Left cardiac atrium (tissue), 4 donors: Measurements from ENCODE around the gene CKAP2L. TPM values are rescaled to one million over a fixed set of nuclear protein-coding genes. Genes with fewer than 3 reads are reported as not detected.

Source experiments
- ATAC-seq, 2 donors: fragments of 200-7000 bp; cut with Tn5 transposase; one replicate each; pipeline ENCODE4 v1.9.1; 2020; ENCODE audit warnings: mild to moderate bottlenecking in 2 of 2, moderate library complexity in 2 of 2
- DNase-seq: peaks from one replicate; pipeline ENCODE4 v3.0.0-alpha.2; 2020
- intact Hi-C, 2 donors: fragments of 100-400 bp; cut with DNase I; formaldehyde crosslinking; loops; one replicate each; pipeline versions ENCODE4 v1.14.1 to v1.15.1; 2022 to 2023
- long read RNA-seq: library from polyadenylated mRNA; unstranded; transcript quantifications from one replicate; pipeline ENCODE4 v2.0.0, GENCODE V29; 2021
- total RNA-seq, 2 donors: library from RNA; stranded (reverse); fragmentation: NEBNext Ultra II Directional; extraction: Animal tissue kit (Norgen Biotek cat#: 25700); gene quantifications; one replicate each; pipeline ENCODE4 v1.2.1, GENCODE V29; 2021
- donor health status: DM: no; HTN: yes; CAD: no.
- donor health status: DM: no; HTN: yes; CAD: no; lungs with severe emphysema.
- donor health status: DM: yes; HTN: yes; CAD: no.
- donor health status: Dilated cardiomyopathy.

Gene CKAP2L, protein sequence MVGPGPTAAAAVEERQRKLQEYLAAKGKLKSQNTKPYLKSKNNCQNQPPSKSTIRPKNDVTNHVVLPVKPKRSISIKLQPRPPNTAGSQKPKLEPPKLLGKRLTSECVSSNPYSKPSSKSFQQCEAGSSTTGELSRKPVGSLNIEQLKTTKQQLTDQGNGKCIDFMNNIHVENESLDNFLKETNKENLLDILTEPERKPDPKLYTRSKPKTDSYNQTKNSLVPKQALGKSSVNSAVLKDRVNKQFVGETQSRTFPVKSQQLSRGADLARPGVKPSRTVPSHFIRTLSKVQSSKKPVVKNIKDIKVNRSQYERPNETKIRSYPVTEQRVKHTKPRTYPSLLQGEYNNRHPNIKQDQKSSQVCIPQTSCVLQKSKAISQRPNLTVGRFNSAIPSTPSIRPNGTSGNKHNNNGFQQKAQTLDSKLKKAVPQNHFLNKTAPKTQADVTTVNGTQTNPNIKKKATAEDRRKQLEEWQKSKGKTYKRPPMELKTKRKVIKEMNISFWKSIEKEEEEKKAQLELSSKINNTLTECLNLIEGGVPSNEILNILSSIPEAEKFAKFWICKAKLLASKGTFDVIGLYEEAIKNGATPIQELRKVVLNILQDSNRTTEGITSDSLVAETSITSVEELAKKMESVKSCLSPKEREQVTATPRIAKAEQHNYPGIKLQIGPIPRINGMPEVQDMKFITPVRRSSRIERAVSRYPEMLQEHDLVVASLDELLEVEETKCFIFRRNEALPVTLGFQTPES
- total RNA-seq, result under 1 TPM; 0.05 to 0.68 TPM
- long read RNA-seq, result 0 reads

DNA sequence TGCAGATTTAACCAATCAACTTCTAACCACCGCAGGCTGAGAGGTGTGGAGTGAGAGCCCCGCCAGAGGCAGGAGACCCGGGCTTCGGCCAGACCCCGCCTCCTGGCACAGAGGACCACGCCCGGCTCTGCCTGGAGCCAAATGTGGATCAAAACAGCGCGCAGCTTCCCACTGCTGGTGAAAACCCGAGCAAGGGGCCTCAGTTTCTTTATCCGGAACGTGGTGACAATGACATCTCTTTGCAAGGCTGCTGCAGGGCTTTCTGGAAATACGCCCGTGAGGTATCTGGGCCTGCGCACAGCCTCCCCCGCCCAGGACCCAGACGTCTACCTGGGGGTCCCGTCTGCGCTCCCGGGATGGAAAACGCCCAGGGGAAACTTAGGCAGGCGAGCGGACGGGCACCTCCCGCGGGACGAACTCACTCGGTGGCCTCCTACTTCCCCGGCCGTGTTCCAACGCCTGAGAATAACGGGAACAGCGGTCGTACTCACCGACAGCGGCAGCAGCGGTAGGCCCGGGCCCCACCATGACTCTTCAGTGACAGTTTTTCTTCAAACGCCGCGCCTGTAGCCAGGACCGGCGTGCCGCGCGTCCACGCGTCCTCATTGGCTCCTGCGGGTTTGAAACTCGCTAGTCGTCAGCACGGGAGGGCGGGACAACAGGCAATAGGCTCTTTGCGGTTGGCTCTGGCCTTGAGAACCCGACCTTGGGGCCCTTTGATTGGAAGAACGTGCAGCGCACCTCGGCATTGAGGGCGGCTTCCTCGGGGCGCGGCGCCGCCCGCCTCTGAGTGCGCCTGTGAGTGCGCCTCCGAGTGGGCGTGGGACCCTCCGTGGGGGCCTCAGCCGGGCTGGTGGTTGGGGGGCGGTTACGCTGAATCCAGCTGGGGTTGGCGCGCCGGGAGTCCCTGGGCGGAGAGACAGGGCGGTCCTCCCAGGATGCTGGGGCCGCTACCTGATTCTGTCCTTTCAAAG, at the start of gene CKAP2L:
Gene CKAP2L (minus strand): TSS at position 539 of the 974 bp plus-strand sequence. CDS start 11 bp downstream, at position 528.
- intact Hi-C loops, result no loop called here
- ATAC-seq (peak; percentile 100), DNase-seq (peak; percentile 97)

DNA sequence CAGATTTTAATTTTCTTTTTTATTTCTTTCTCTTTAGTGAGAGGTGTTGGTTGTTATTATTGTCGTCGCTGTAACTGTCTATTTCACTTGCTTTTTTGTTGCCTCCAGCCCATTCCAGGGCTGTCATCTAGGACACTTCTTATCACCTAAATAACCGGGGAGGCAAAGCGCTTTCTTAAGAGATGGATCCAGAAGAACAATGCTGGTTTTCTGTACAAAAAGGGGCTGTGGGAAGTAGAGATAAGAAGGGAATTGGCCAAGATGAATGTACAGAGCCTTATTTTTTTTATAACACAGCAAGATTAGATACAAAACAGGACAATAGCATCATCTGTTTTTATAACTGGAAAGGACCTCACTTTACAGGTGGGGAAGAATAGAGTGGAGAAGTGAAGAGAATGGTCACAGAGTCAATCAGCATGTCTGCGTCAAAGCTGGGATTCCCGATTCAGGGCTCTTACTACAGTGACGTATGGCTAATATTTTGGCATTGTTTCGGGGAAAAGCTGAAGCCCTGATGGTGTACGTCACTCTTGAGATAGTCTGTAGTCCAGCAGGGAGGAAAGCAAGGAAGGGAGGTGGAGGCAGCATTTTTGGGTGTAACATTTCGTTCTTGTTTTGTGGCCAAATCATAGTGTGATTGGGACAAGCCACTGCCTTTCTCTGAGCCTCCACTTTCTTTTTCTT, 49.0 kb upstream of the CKAP2L start:
- intact Hi-C loops, result no loop called here
- DNase-seq, result no peak
- ATAC-seq, result no peak

DNA sequence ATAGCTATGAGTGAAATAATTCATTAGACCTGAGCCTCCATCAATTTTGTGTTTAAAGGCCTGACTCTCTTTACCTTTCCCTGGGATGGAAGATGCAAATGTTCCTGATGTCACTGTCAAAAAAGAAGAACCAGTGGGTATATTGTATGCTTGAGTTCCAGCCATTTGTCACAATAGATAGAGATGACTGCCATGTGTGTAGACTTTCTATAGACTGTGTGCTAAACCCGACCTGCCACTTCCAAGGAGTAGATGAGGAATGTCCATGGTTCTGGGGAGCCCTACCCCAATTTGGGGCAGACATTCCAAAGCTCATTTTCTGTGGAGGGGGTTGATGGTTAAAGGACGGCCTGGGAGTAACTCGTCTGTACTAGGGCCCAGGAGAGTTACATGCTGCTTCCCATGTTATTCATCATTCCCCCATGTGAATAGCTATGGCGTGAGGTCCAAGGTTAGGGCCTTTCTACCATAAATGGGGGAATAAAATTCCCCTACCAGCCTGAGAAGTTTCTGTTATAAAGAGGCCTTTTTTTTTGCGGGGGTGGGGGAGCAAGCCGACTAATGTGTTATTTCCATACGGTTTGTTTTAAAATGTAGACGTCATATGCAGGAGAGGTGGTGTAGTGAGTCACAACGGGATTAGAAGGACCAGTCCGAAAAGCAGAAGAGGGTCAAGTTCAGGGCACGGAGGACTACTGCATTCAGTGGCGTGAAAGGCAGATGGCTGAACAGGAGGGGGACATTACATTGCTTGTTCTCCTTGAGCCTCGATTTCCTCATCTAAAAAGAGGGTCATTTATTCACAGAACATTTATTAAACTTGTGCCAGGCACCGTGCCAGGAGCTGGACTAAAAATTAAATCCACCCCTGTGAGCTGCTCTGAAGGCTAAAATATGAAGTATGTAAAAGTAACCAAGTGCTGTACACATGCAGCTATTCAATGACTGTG, 48.2 kb upstream of the CKAP2L start:
- intact Hi-C loops, result no loop called here
- DNase-seq (no peak), ATAC-seq (peak in 1 of 2 donors; percentile 21)

DNA sequence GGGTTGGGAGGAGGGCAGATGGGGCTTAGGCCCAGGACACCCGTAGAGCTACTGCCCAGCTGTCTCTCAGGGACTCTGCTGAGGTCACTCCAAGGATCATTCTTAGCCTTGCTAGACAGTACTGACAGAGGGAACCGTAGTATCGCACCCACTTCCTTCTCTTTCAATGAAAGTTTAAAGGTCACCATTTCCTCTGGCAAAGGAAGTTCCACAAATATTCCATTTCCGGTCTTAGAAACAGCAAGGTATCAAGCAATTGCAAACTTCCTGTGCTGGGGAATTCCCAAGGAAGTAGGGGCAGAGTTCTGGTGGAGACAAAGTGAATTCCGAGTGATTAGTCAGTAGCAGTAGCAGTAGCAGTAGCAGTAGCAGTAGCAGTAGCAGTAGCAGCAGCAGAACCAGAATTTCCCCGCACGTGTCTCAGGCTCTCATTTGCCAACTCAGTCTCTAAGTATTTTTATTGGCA, 47.5 kb upstream of the CKAP2L start:
- peak; percentile 85 to 86 for ATAC-seq
- peak; percentile 38 for DNase-seq
- intact Hi-C loops, result no loop called here

DNA sequence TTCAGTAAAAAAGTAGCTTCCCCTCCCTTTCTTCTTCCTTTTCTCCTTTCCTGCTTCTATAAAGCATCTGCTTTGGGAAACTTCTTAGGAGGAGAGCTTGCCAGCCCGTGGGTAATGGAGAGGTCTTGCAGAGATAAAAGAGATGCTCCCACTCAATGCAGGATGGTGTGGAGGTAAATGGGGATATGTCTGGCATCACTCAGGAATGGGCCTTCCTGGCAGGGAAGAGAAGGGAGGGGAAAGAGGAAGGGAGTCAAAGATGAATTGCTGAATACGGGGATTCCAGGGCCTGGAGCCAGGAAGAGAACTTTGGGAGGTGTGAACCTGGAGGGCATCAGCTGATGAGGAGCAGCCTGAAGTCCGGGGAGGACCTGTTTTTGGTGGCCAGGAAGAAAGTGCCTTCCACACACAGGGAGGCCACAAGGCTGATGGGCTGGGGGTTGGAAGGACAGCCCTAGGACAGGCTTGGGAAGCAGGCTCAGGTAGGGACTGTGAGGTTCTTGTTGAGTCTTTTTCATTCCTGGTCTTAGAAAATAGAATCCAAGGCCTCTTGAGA, 46.9 kb upstream of the CKAP2L start:
- ATAC-seq, result peak; percentile 12 to 48
- DNase-seq, result no peak
- intact Hi-C loops, result no loop called here

DNA sequence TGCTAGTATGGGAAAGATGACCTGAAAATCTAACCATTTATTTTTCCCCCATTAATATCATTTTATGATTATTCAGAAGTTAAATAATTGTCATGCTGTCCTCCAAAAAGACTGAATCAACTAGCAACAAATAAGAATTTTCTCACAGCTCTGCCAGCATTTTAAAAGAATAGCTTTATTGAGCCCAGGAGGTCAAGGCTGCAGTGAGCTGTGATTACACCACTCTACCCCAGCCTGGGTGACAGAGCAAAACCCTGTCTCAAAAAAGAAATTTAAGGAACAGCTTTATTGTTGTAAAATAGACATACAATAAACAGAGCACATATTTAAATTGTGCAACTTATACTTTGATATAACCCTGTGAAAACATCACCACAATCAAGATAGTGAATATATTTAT, 44.7 kb upstream of the CKAP2L start:
- ATAC-seq (no peak), DNase-seq (no peak)
- intact Hi-C loops, result no loop called here

DNA sequence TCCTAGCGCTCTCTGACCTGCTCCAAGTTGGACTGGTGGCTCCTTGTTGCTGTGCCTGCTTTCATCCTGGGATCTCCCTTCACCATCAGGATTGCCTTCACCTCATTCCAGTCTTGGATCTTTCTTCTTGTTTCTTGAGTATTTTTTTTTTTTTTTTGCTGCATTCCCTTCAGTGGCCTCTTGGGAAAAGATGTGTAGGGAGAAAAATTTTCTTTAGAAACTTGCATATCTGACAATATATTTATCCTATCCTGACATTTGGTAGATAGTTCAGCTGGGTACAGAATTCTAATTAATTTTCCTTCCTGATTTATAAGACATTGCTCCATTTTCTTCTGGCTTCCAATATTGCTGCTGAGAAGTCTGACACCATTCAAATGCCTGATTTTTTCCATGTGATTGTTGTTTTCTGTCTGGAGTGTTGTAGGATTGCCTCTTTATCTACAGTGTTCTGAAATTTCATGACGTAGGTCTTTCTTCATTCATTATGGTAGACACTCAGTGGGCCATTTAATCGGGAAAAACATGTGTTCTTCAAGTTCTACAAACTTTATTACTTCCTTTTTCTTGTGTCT, 42.9 kb upstream of the CKAP2L start:
- ATAC-seq (no peak), DNase-seq (no peak)
- intact Hi-C loops, result no loop called here

DNA sequence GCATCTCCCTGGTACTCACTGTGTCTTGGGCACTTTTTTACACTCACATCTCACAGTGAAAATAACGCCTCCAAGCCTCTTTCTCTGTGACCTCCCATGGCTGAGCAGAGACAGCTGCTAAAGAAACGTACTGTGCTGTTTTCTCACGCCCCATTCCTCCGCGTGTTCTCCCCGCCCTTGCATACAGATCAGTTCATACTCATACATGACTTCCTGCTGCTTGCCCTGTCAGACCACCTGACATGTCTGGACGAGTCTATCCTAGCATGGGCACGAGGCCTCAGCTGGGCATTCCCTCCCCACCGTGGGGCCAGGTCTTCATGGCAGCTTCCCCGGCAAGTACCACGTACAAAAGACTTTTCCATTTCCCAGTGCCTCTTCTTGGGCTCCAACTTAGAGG, 41.1 kb upstream of the CKAP2L start:
- no peak for DNase-seq
- no peak for ATAC-seq
- intact Hi-C loops, result no loop called here

DNA sequence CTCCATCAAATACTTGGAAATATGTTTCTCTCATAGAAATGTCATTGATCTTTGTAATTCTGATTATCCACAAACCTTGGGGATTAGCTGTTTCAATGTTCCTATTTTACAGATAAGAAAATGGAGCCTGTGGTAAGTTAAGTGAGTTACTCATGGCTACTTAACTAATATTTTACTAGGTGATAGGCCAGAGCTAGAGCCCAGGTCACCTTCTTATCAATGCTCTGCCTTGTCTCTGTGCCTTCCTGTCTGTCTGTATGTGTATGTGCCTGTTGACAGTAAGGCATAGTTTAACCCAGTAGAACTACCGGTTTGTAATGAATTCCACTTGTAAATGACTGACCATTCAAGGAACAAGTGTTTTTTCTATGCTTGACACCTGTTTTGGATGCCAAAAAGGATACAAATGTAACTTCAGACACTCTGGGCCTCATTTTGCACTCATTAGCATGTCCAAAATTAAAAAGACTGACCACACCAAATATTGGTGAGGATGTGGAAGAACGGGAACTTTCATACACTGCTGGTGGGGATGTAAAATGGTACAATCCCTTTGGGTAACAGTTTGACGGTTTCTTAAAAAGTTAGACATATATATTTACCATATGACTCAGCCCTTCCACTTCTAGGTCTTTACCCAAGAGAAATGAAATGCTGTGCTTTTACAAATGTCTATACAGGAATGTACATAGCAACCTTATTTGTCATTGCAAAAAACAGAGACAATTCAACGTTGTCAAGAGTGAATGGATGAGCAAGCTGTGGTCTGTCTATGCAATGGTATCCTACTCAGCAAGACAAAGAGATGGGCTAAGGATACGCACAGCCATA, 39.5 kb upstream of the CKAP2L start:
- intact Hi-C loops, result no loop called here
- no peak for ATAC-seq
- DNase-seq, result no peak

DNA sequence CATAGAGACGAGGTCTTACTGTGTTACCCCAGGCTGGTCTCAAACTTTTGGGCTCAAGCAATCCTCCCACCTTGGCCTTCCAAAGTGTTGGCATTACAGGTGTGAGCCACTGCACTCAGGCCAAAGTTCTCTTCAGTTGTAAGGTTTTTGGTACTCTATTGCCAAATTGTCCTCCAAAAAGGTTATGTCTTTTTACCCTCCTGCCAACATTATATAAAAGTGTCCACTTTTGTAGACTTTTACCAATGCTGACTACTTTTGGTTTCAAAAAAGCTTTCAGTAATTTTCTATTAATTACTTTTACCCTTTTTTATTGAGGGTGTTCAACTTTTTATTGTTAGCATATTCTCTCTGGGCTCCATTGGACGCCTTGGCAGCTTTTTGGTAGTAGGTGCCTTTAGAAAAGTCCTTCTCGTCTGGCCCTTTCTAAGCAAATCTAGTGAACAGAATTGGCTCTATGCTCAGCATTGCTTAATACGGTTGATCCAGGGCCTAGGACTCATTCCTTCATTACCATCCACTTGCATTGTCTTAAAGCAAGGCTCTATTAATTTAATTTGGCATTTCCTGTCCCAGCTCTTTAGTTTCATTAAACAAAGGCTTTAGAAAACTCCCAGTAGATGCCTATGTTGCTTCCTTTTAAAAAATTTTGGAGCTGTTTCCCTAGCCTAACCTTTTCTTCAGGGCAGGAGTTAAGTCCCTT, 36.6 kb upstream of the CKAP2L start:
- intact Hi-C loops, result no loop called here
- DNase-seq, result no peak
- no peak for ATAC-seq

DNA sequence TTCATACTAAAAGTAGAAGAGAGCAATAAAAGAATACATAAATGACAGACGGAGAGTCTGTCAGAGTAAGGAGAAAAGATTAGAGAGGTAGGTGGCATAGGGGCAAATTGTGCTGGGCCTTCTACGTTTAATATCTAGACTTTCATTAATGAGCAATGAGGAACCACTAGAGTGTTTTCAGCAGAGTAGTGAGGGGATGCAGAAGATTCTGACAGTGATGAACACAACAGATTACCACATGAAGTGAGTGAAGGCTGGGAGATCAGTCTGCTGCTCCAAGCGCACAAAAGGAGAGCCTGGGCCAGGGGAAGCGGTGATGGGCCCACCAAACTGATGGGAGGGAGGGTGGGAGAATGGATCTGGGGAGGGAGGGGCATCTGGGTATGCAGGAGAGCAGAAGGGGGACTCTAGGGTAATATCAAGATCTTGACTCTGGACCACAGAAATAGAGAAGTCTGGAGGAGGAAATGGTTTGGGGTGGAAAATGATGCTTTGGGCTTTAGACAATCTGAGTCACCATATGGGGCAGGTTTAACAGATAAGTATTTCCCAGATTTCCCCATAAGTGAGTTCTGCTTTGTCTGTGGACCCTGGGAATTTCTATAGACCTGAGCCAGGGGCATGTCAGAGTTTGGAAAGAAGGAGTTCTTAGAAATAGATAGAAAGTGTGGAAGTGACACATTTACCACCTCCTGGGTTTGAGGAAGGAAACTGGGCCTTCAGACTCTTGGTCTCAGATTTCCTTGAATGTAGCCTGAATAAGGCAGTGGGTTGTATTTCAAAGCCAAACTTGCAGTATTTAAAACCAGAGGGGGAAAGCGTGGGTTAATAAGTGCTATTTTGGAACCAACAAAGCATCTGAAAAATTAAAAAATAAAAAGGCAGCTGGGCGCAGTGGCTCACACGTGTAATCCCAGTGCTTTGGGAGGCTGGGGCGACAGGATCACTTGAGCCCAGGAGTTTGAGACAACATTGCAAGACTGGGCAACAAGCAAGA, 34.9 kb upstream of the CKAP2L start:
- DNase-seq (no peak), ATAC-seq (no peak)
- intact Hi-C loops, result no loop called here

DNA sequence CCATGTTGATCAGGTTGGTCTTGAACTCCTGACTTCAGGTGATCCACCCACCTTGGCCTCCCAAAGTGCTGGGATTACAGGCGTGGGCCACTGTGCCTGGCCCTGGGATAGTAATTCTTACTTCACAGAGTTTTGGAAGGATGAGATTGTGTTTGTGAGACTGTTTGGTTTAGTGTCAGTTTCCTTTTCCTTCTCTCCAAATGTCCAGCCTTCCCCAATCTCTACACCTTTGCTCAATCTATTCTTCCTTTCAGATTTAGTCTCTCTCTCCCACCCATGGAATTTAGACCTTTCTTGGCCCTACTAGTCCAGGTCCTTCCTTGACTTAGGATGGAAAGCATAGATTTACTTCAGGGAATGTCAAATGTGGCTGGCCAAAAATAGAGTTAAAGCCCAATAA, 32.1 kb upstream of the CKAP2L start:
- ATAC-seq, result no peak
- DNase-seq, result no peak
- intact Hi-C loops, result no loop called here

DNA sequence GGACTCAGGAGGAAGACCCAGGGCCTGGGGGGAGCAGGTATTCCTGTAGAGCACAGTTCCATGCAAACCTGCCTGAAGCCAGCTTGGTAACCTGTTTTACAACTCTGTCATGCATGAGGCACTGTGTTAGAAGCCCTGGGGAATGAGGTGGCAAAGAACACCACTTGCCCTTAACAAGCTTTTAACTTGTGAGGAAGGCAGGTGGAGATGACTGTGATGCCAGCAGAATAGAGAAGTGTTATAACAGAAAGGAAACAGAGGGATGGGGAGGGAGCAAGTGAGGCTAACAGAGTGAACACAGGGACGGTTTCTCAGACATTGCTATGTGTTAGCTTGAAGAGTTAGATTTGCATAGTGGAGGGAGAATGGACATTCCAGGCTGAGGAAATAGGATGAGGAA, 31.4 kb upstream of the CKAP2L start:
- ATAC-seq (no peak), DNase-seq (no peak)

DNA sequence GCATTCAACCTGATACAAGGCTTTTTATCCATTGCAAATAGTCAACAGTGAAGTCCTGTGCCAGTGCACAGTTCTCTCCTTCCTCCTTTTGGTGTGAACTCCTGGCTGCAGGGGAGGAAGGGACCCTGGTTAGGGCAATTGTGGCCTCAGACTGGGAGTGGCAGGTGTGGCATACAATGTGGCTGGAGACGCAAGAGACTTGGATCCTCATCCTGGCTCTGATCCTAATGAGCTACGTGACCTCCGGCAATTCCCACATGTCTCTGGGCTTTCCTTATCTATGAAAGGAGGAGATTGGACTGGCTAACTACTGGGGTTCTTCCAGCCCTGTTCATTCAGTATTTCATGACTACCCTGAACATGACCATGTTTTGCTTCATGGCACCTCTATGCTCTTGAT, 30.4 kb upstream of the CKAP2L start:
- no peak for DNase-seq
- intact Hi-C loops, result no loop called here
- peak in 1 of 2 donors; percentile 13 for ATAC-seq

More for the DNA sequence above, 31.4 kb upstream of the CKAP2L start:
- intact Hi-C loops, result no loop called here
